Liver (tissue), 9 donors: Measurements from ENCODE around the gene STOML1. TPM values are rescaled to one million over a fixed set of nuclear protein-coding genes. Genes with fewer than 3 reads are reported as not detected.

Experiments used
- DNase-seq: peaks from one replicate; pipeline ENCODE4 v3.0.0-alpha.2; 2017; ENCODE audit warnings: low spot score
- H3K27ac ChIP-seq, 2 donors: one replicate each; pipeline ENCODE4 v1.7.0; 2013; ENCODE audit warnings: inconsistent platforms in 2 of 2, low read length in 2 of 2, control low read depth in 1 of 2, low read depth in 1 of 2, mild to moderate bottlenecking in 1 of 2
- H3K27me3 ChIP-seq, 4 donors: one replicate each; pipeline versions ENCODE4 v1.6.1 to v1.7.0; 2013; ENCODE audit warnings: low read length in 3 of 4, inconsistent platforms in 1 of 4, mild to moderate bottlenecking in 1 of 4, moderate library complexity in 1 of 4; ENCODE audit not compliant: control insufficient read depth in 4 of 4, insufficient read depth in 4 of 4
- H3K36me3 ChIP-seq, 4 donors: one replicate each; pipeline versions ENCODE4 v1.6.1 to v1.7.0; 2013; ENCODE audit warnings: low read length in 3 of 4, mild to moderate bottlenecking in 3 of 4, low read depth in 1 of 4, moderate library complexity in 1 of 4; ENCODE audit not compliant: control insufficient read depth in 4 of 4, insufficient read depth in 3 of 4
- H3K4me1 ChIP-seq, 4 donors: one replicate each; pipeline versions ENCODE4 v1.6.1 to v1.7.0; 2013; ENCODE audit warnings: low read length in 3 of 4, mild to moderate bottlenecking in 3 of 4, moderate library complexity in 1 of 4; ENCODE audit not compliant: control insufficient read depth in 4 of 4, insufficient read depth in 4 of 4
- H3K4me3 ChIP-seq, 3 donors: one replicate each; pipeline versions ENCODE4 v1.6.1 to v1.7.0; 2013; ENCODE audit warnings: low read length in 3 of 3, control low read depth in 1 of 3, low read depth in 1 of 3, mild to moderate bottlenecking in 1 of 3
- H3K9ac ChIP-seq, 2 donors: one replicate each; pipeline ENCODE4 v1.7.0; 2013; ENCODE audit warnings: low read length in 2 of 2, mild to moderate bottlenecking in 2 of 2, moderate library complexity in 2 of 2, control low read depth in 1 of 2, low read depth in 1 of 2
- H3K9me3 ChIP-seq, 4 donors: one replicate each; pipeline versions ENCODE4 v1.6.1 to v1.7.0; 2013; ENCODE audit warnings: low read length in 3 of 4; ENCODE audit not compliant: control insufficient read depth in 4 of 4
- ATF3 ChIP-seq: IDR thresholded peaks from 2 replicates; pipeline ENCODE4 v1.6.1; 2016; ENCODE audit warnings: antibody characterized with exemption
- CTCF ChIP-seq: fragments of 150-350 bp; IDR thresholded peaks from 2 replicates; pipeline ENCODE4 v1.5.1; 2017; ENCODE audit warnings: improper control_type of control experiment, low read depth, low read length; ENCODE audit not compliant: missing input control
- EGR1 ChIP-seq, 2 donors: IDR thresholded peaks; 2 replicates each; pipeline ENCODE4 v1.6.1; 2016 to 2018; ENCODE audit warnings: antibody characterized with exemption in 2 of 2, low read depth in 2 of 2
- FOXA1 ChIP-seq: IDR thresholded peaks from 2 replicates; pipeline ENCODE4 v1.6.1; 2016; ENCODE audit warnings: antibody characterized with exemption
- FOXA2 ChIP-seq: IDR thresholded peaks from 2 replicates; pipeline ENCODE4 v1.6.1; 2016; ENCODE audit warnings: antibody characterized with exemption
- GABPA ChIP-seq, 2 donors: IDR thresholded peaks in 1 of 2; conservative IDR thresholded peaks in 1 of 2; 2 replicates each; pipeline ENCODE4 v1.6.1; 2016; ENCODE audit warnings: antibody characterized with exemption in 2 of 2, mild to moderate bottlenecking in 1 of 2, moderate library complexity in 1 of 2
- HNF4A ChIP-seq, 2 donors: conservative IDR thresholded peaks; 2 replicates each; pipeline ENCODE4 v1.6.1; 2016; ENCODE audit warnings: antibody characterized with exemption in 2 of 2, mild to moderate bottlenecking in 2 of 2
- HNF4G ChIP-seq: IDR thresholded peaks from 2 replicates; pipeline ENCODE4 v1.6.1; 2016; ENCODE audit warnings: antibody characterized with exemption
- JUND ChIP-seq, 2 donors: IDR thresholded peaks; 2 replicates each; pipeline ENCODE4 v1.6.1; 2016; ENCODE audit warnings: antibody characterized with exemption in 2 of 2
- MAX ChIP-seq: IDR thresholded peaks from 2 replicates; pipeline ENCODE4 v1.6.1; 2016; ENCODE audit warnings: antibody characterized with exemption
- NR2F2 ChIP-seq: IDR thresholded peaks from 2 replicates; pipeline ENCODE4 v1.6.1; 2016; ENCODE audit warnings: antibody characterized with exemption
- RAD21 ChIP-seq, 2 donors: IDR thresholded peaks; 2 replicates each; pipeline ENCODE4 v1.6.1; 2016; ENCODE audit warnings: antibody characterized with exemption in 2 of 2, mild to moderate bottlenecking in 2 of 2
- REST ChIP-seq: IDR thresholded peaks from 2 replicates; pipeline ENCODE4 v1.6.1; 2016; ENCODE audit warnings: antibody characterized with exemption, mild to moderate bottlenecking
- RXRA ChIP-seq, 2 donors: IDR thresholded peaks; 2 replicates each; pipeline ENCODE4 v1.6.1; 2017 to 2018; ENCODE audit warnings: antibody characterized with exemption in 2 of 2, mild to moderate bottlenecking in 1 of 2
- SP1 ChIP-seq: IDR thresholded peaks from 2 replicates; pipeline ENCODE4 v1.6.1; 2018; ENCODE audit warnings: antibody characterized with exemption, mild to moderate bottlenecking
- TAF1 ChIP-seq: conservative IDR thresholded peaks from 2 replicates; pipeline ENCODE4 v1.6.1; 2016; ENCODE audit warnings: antibody characterized with exemption, mild to moderate bottlenecking
- YY1 ChIP-seq: IDR thresholded peaks from 2 replicates; pipeline ENCODE4 v1.6.1; 2016; ENCODE audit warnings: antibody characterized with exemption, mild to moderate bottlenecking
- ZBTB33 ChIP-seq: IDR thresholded peaks from 2 replicates; pipeline ENCODE4 v1.6.1; 2016; ENCODE audit warnings: antibody characterized with exemption
- WGBS: extraction: QIAGEN DNeasy Blood & Tissue Kit; methylation state at CpG from one replicate; pipeline ENCODE4 v1.1.7; 2013; 5-methylcytosine and 5-hydroxymethylcytosine counted together
- polyA plus RNA-seq, 2 donors: library from polyadenylated mRNA; stranded (reverse) in 1 of 2; unstranded in 1 of 2; fragments of 200-250 nt in 1 of 2; fragments of >200 nt in 1 of 2; fragmentation: Nextera tagmentation in 1 of 2; extraction: Ambion mirVana in 1 of 2; gene quantifications; one replicate each; pipeline versions ENCODE4 v1.2.1 to v1.2.3, GENCODE V29; 2013 to 2015
- total RNA-seq, 2 donors: library from RNA; depleted of rRNA; stranded (reverse); fragments of >200 nt; gene quantifications; one replicate each; pipeline ENCODE4 v1.2.3, GENCODE V29; 2014
- donor health status: healthy.
- donor health status: healthy.
- donor health status: healthy.
- donor health status: healthy.
- donor health status: healthy.

STOML1 gene
- total and polyA plus RNA-seq, 4 donors, result 5.4 to 9.4 (median 6.4) TPM

GRCh38 chr15:74013374-74013894, 21.3 kb upstream of the STOML1 start (continued):
- peak; percentile 15 for TF ChIP-seq REST
- peak in 1 of 2 donors; percentile 14 for TF ChIP-seq GABPA (IDR thresholded peaks at IDR 0.05 in 1 of 2, conservative IDR thresholded peaks at IDR 0.05 in 1 of 2)
- TF ChIP-seq SP1, result peak; percentile 39
- no peak for TF ChIP-seq NR2F2

- WGBS, result 8% methylated on average over 2 of the region's 2 CpGs
- Histone ChIP-seq H3K9me3 (no peaks in the 10 kb centered on the region), H3K9ac (no peak overlapping the region), H3K4me1 (peaks cover 16 to 67% (median 54%) of the 10 kb centered on the region in 4 donors), H3K36me3 (peaks cover 0 to 3% (median under 1%) of the 10 kb centered on the region in 4 donors), H3K27me3 (no peaks in the 10 kb centered on the region), H3K4me3 (peak overlapping the region in 1 of 3 donors; percentile 34), H3K27ac (peak overlapping the region; percentile 47 to 76)
- no peak for DNase-seq
- TF ChIP-seq EGR1 (IDR thresholded peaks at IDR 0.05; ENCODE audit: low read depth in 2 of 2), result peak in 1 of 2 donors; percentile 58
- peak; percentile 74 for TF ChIP-seq MAX
- peak; percentile 12 to 66 for TF ChIP-seq RXRA (IDR thresholded peaks at IDR 0.05)
- no peak for TF ChIP-seq TAF1
- TF ChIP-seq FOXA2, result peak; percentile 35
- TF ChIP-seq CTCF, result no peak
- TF ChIP-seq ATF3, result no peak
- peak; percentile 82 for TF ChIP-seq NR2F2
- peak; percentile 38 for TF ChIP-seq YY1
- TF ChIP-seq HNF4A (conservative IDR thresholded peaks at IDR 0.05), result no peak
- TF ChIP-seq RAD21 (IDR thresholded peaks at IDR 0.05), result peak; percentile 8 to 39
- TF ChIP-seq HNF4G, result no peak
- TF ChIP-seq FOXA1, result no peak
- no peak for TF ChIP-seq JUND (IDR thresholded peaks at IDR 0.05)
- TF ChIP-seq ZBTB33, result peak; percentile 33
- peak; percentile 45 for TF ChIP-seq SP1
- TF ChIP-seq REST, result peak; percentile 21
- TF ChIP-seq GABPA (IDR thresholded peaks at IDR 0.05 in 1 of 2, conservative IDR thresholded peaks at IDR 0.05 in 1 of 2), result peak in 1 of 2 donors; percentile 21
Measured at GRCh38 chr15:74011610-74012009, 19.5 kb upstream of the STOML1 start.
